MM.1S (cell line): Measurements from ENCODE around the gene MYLK2.

Experiments
- DNase-seq: peaks from one replicate; pipeline ENCODE4 v3.0.0-alpha.2; 2015
- H2AFZ ChIP-seq: fragments of 300-600 bp; sonication (generic); 2 replicates; pipeline ENCODE4 v1.6.0; 2016; ENCODE audit warnings: antibody characterized with exemption, low read length
- H3F3A ChIP-seq: fragments of 300-600 bp; sonication (generic); 2 replicates; pipeline ENCODE4 v1.6.1; 2016; ENCODE audit warnings: mild to moderate bottlenecking, antibody characterized with exemption, low read length, moderate library complexity, mixed read lengths; ENCODE audit not compliant: insufficient read depth
- H3K27ac ChIP-seq: fragments of 300-600 bp; sonication (generic); 2 replicates; pipeline ENCODE4 v1.5.1; 2016; ENCODE audit warnings: mild to moderate bottlenecking, low read length
- H3K27me3 ChIP-seq: fragments of 300-600 bp; sonication (generic); replicated peaks from 2 replicates; pipeline ENCODE4 v1.6.0; 2016; ENCODE audit warnings: low read length; ENCODE audit not compliant: insufficient read depth
- H3K36me3 ChIP-seq: fragments of 300-600 bp; sonication (generic); replicated peaks from 2 replicates; pipeline ENCODE4 v1.6.1; 2016; ENCODE audit warnings: mild to moderate bottlenecking, low read length, mixed read lengths; ENCODE audit not compliant: insufficient read depth
- H3K4me1 ChIP-seq: fragments of 300-600 bp; sonication (generic); 2 replicates; pipeline ENCODE4 v1.6.1; 2016; ENCODE audit warnings: low read length, mixed read lengths
- H3K4me2 ChIP-seq: fragments of 300-600 bp; sonication (generic); 2 replicates; pipeline ENCODE4 v1.6.0; 2016; ENCODE audit warnings: low read depth, low read length
- H3K4me3 ChIP-seq: fragments of 300-600 bp; sonication (generic); 2 replicates; pipeline ENCODE4 v1.5.1; 2016; ENCODE audit warnings: low read length, mixed read lengths
- H3K79me2 ChIP-seq: fragments of 300-600 bp; sonication (generic); 2 replicates; pipeline ENCODE4 v1.6.1; 2016; ENCODE audit warnings: mixed run types, low read length, mixed read lengths
- H3K9ac ChIP-seq: fragments of 300-600 bp; sonication (generic); 2 replicates; pipeline ENCODE4 v1.6.1; 2016; ENCODE audit warnings: low read length, mixed read lengths
- H3K9me2 ChIP-seq: fragments of 300-600 bp; sonication (generic); replicated peaks from 2 replicates; pipeline ENCODE4 v1.6.1; 2016; ENCODE audit warnings: mild to moderate bottlenecking, low read length, mixed read lengths; ENCODE audit not compliant: insufficient read depth
- H3K9me3 ChIP-seq: fragments of 300-600 bp; sonication (generic); replicated peaks from 2 replicates; pipeline ENCODE4 v1.6.1; 2016; ENCODE audit warnings: mild to moderate bottlenecking, low read length, mixed read lengths; ENCODE audit not compliant: insufficient read depth
- H4K20me1 ChIP-seq: fragments of 300-600 bp; sonication (generic); 2 replicates; pipeline ENCODE4 v1.6.1; 2016; ENCODE audit warnings: mild to moderate bottlenecking, low read length, moderate library complexity, mixed read lengths; ENCODE audit not compliant: insufficient read depth
- CTCF ChIP-seq: fragments of 300-600 bp; sonication (generic); IDR thresholded peaks from 2 replicates; pipeline ENCODE4 v1.5.1; 2016; ENCODE audit warnings: antibody characterized with exemption, low read length, mixed read lengths
- EZH2 ChIP-seq: fragments of 300-600 bp; sonication (generic); optimal IDR thresholded peaks from 2 replicates; pipeline ENCODE3; 2017; ENCODE audit warnings: low read depth, mild to moderate bottlenecking, antibody characterized with exemption, low read length, mixed read lengths
- EZH2phosphoT487 ChIP-seq: fragments of 300-600 bp; sonication (generic); IDR thresholded peaks from 2 replicates; pipeline ENCODE4 v1.6.1; 2018; ENCODE audit warnings: antibody characterized with exemption, low read length

The MYLK2 gene

GRCh38 chr20:31837896-31838397 is 18.8 kb downstream of the MYLK2 start:
- Histone ChIP-seq H3K9me3 (no peaks in the 10 kb centered on the region), H3K27me3 (peaks cover 49% of the 10 kb centered on the region), H3K9ac (no peak overlapping the region), H2AFZ (no peak overlapping the region), H3F3A (no peaks in the 10 kb centered on the region), H3K4me2 (no peak overlapping the region), H3K9me2 (no peaks in the 10 kb centered on the region), H3K36me3 (no peaks in the 10 kb centered on the region), H3K4me1 (peaks cover 26% of the 10 kb centered on the region), H4K20me1 (no peaks in the 10 kb centered on the region), H3K27ac (no peak overlapping the region), H3K4me3 (no peak overlapping the region), H3K79me2 (no peaks in the 10 kb centered on the region)
- no peak for DNase-seq
- no peak for TF ChIP-seq EZH2
- TF ChIP-seq CTCF, result no peak
- TF ChIP-seq EZH2phosphoT487, result no peak

DNA sequence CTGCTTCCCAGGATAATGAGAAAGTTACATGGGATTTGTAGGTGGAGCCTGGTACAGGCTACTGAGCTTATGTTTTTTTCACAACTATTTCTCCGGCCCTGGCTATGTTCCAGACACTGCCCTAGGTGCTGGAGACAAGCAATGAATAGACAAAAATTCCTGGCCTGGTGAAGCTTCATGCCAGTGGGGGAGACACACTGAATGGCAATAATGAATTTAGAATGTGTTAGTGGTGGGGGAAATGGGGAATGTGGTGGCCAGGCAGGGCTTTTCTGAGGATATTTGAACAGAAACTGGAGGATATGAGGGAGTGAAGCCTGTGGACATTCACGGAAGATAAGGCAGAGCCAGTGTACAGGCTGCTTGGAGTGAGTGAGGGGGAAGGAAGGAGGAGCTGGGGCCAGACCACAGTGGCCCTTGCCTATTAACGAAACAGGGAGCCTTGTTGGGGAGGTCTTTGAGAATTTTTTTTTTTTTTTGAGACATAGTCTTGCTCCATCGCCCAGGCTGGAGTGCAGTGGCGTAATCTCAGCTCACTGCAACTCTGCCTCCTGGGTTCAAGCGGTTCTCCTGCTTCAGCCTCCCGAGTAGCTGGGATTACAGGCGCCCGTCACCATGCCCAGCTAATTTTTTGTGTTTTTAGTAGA is 19.6 kb downstream of the MYLK2 start:
- Histone ChIP-seq H3K27ac (no peak overlapping the region), H3F3A (no peaks in the 10 kb centered on the region), H3K79me2 (no peaks in the 10 kb centered on the region), H3K4me2 (no peak overlapping the region), H4K20me1 (no peaks in the 10 kb centered on the region), H3K27me3 (peaks cover 57% of the 10 kb centered on the region), H2AFZ (no peak overlapping the region), H3K36me3 (no peaks in the 10 kb centered on the region), H3K9me2 (no peaks in the 10 kb centered on the region), H3K9me3 (no peaks in the 10 kb centered on the region), H3K9ac (no peak overlapping the region), H3K4me1 (peaks cover 26% of the 10 kb centered on the region), H3K4me3 (no peak overlapping the region)
- no peak for DNase-seq
- no peak for TF ChIP-seq EZH2
- no peak for TF ChIP-seq EZH2phosphoT487
- TF ChIP-seq CTCF, result no peak

DNA sequence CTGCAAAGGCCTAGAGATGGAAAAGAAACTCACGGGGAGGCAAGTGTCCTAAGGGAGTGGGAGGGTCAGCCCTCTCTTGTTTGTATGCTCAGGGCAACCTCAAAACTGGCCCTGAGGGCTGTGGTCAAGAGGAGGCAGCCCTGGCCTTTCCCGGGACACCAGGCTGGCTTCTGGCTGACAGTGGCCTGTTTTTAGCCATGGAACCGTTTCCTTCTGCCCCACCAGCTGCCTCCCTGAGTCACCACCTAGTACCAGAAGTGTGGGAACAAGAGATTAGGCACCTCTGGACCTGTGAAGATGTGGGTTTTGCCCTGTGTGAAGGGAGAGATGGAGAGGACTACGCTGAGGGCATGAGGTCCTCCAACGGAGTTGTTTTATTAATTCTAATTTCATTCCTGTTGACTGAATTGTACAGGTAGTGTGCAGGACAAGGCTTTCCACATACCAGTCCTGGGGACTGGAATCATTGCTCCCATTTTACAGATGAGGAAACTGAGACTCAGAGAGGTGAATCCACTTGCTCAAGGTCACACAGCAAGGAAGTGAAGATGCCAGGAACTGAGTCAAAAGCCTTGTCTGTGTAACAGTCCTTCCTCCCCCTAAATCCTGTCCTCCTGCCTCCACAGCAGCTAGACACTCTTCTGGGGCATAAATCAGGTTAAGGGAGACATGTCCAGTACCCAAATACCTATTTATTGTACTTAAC is 20.8 kb downstream of the MYLK2 start:
- Histone ChIP-seq H2AFZ (no peak overlapping the region), H3F3A (no peaks in the 10 kb centered on the region), H3K4me2 (no peak overlapping the region), H3K9me3 (no peaks in the 10 kb centered on the region), H3K79me2 (no peaks in the 10 kb centered on the region), H4K20me1 (no peaks in the 10 kb centered on the region), H3K4me3 (no peak overlapping the region), H3K36me3 (no peaks in the 10 kb centered on the region), H3K9ac (no peak overlapping the region), H3K27ac (no peak overlapping the region), H3K9me2 (no peaks in the 10 kb centered on the region), H3K4me1 (peaks cover 26% of the 10 kb centered on the region), H3K27me3 (peaks cover 69% of the 10 kb centered on the region)
- no peak for TF ChIP-seq CTCF
- TF ChIP-seq EZH2, result no peak
- TF ChIP-seq EZH2phosphoT487, result no peak
- DNase-seq, result no peak
